Smooth muscle cell of the brain vasculature (primary cell): ENCODE data around the gene TIGD2.

ENCODE experiments used
- DNase-seq: peaks from one replicate; pipeline ENCODE4 v3.0.0-alpha.2; 2012; ENCODE audit warnings: low read depth, low spot score

The TIGD2 gene

GRCh38 chr4:89162496-89162895 lies 51.2 kb downstream of the TIGD2 start:
- no peak for DNase-seq

- DNase-seq = no peak
Measured at GRCh38 chr4:89162987-89163386, 51.7 kb downstream of the TIGD2 start.

- no peak for DNase-seq
Measured at GRCh38 chr4:89164400-89164799, 53.1 kb downstream of the TIGD2 start.
